ENCODE data around the gene SEMA3A. TPM values are rescaled to one million over a fixed set of nuclear protein-coding genes. Genes with fewer than 3 reads are reported as not detected.
"Not testable (repeated sequence)": the region's sequence is repeated elsewhere in the genome, so short reads cannot be mapped to it uniquely, and the experiment has no call there.

Gene SEMA3A
- total RNA-seq, 1 experiment from 2014 or later: 6.3 TPM

DNA sequence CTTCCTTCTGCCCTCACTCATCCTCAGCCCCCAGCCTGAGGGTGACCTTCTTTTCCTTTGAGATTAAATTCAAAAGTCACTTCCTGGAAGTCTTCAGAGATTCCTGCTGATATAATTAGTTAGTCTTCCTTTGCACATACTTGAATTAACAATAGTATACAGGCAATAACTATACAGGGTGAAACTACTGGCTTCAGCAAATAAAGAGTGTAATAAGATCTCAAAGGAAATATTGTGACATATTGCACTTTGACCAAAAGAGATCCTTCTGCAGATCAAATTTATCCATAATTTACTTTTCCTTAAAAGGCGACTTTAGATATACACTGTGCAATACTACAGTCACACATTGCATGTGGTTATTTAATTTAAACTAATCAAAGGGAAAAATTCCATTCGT lies 123.8 kb downstream of the SEMA3A start:
- Histone ChIP-seq H3K27me3 (ENCODE audit: insufficient read depth, low read depth) (no peaks in the 10 kb centered on the region), H3K9me3 (ENCODE audit: insufficient read depth, low read depth) (no peaks in the 10 kb centered on the region), H2AFZ (no peak overlapping the region), H3K36me3 (ENCODE audit: low read depth) (no peaks in the 10 kb centered on the region), H3K79me2 (ENCODE audit: low read depth) (no peaks in the 10 kb centered on the region), H3K9me2 (ENCODE audit: insufficient read depth) (no peaks in the 10 kb centered on the region), H3K4me2 (no peak overlapping the region), H3K27ac (no peak overlapping the region), H3K4me3 (no peak overlapping the region), H3K4me1 (replicated peaks; ENCODE audit: insufficient read depth) (no peaks in the 10 kb centered on the region), H4K20me1 (ENCODE audit: insufficient read depth) (no peaks in the 10 kb centered on the region), H3F3A (ENCODE audit: insufficient read depth, low read depth) (no peaks in the 10 kb centered on the region)
- DNase-seq: peak in 1 of 2 experiments; percentile 39
- ChIA-PET CTCF (no interaction called here), POLR2A (ENCODE audit: unreplicated experiment) (no interaction called here)
- TF ChIP-seq EZH2 (IDR thresholded peaks at IDR 0.05; ENCODE audit: low read depth): no peak
- TF ChIP-seq, protein P1, sequence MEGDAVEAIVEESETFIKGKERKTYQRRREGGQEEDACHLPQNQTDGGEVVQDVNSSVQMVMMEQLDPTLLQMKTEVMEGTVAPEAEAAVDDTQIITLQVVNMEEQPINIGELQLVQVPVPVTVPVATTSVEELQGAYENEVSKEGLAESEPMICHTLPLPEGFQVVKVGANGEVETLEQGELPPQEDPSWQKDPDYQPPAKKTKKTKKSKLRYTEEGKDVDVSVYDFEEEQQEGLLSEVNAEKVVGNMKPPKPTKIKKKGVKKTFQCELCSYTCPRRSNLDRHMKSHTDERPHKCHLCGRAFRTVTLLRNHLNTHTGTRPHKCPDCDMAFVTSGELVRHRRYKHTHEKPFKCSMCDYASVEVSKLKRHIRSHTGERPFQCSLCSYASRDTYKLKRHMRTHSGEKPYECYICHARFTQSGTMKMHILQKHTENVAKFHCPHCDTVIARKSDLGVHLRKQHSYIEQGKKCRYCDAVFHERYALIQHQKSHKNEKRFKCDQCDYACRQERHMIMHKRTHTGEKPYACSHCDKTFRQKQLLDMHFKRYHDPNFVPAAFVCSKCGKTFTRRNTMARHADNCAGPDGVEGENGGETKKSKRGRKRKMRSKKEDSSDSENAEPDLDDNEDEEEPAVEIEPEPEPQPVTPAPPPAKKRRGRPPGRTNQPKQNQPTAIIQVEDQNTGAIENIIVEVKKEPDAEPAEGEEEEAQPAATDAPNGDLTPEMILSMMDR (conservative IDR thresholded peaks at IDR 0.05): no peak
- no TSS peak for BruUV-seq (replicated peaks)
- intact Hi-C loops (cut with micrococcal nuclease; ENCODE audit: unreplicated experiment): no loop called here

- Histone ChIP-seq H4K20me1 (ENCODE audit: insufficient read depth) (no peaks in the 10 kb centered on the region), H3K4me1 (replicated peaks; ENCODE audit: insufficient read depth) (no peaks in the 10 kb centered on the region), H3K4me2 (no peak overlapping the region), H2AFZ (no peak overlapping the region), H3K27ac (no peak overlapping the region), H3F3A (ENCODE audit: insufficient read depth, low read depth) (no peaks in the 10 kb centered on the region), H3K9me2 (ENCODE audit: insufficient read depth) (no peaks in the 10 kb centered on the region), H3K79me2 (ENCODE audit: low read depth) (no peaks in the 10 kb centered on the region), H3K27me3 (ENCODE audit: insufficient read depth, low read depth) (no peaks in the 10 kb centered on the region), H3K4me3 (no peak overlapping the region), H3K36me3 (ENCODE audit: low read depth) (no peaks in the 10 kb centered on the region), H3K9me3 (ENCODE audit: insufficient read depth, low read depth) (no peaks in the 10 kb centered on the region)
- no peak for DNase-seq
- TF ChIP-seq, protein P1 (conservative IDR thresholded peaks at IDR 0.05): no peak
- TF ChIP-seq EZH2 (IDR thresholded peaks at IDR 0.05; ENCODE audit: low read depth): no peak
- POLR2A ChIA-PET (ENCODE audit: unreplicated experiment): no interaction called here
- CTCF ChIA-PET: no interaction called here
- intact Hi-C loops (cut with micrococcal nuclease; ENCODE audit: unreplicated experiment): no loop called here
- no TSS peak for BruUV-seq (replicated peaks)
Observed at GRCh38 chr7:84069999-84070500, 124.5 kb downstream of the SEMA3A start.

DNA sequence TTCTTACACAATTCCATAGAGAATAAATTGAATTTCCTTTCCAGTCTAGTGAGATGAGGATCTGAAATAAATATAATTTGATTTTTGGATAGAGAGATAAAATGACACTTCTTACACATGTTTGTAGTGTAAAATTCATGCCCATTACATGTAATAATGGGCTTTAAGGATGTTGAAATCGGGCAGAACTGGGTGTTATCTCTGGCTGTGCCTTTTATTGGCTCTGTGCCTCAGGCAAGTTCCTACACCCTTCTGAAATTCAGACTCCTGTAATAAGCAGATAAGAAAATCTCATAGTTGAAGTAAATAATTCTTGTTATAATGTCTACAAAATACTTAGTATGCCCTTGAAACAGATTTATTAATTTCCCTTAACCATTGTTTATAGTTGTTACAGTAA lies 125.6 kb downstream of the SEMA3A start:
- no peak overlapping the region for H3K27ac ChIP-seq
- H3K4me1 ChIP-seq (replicated peaks; ENCODE audit: insufficient read depth): no peaks in the 10 kb centered on the region
- BruUV-seq (replicated peaks): no TSS peak
- no peaks in the 10 kb centered on the region for H4K20me1 ChIP-seq (ENCODE audit: insufficient read depth)
- H3K79me2 ChIP-seq (ENCODE audit: low read depth): no peaks in the 10 kb centered on the region
- CTCF ChIA-PET: no interaction called here
- no peak overlapping the region for H2AFZ ChIP-seq
- no peaks in the 10 kb centered on the region for H3K9me3 ChIP-seq (ENCODE audit: insufficient read depth, low read depth)
- H3K9me2 ChIP-seq (ENCODE audit: insufficient read depth): no peaks in the 10 kb centered on the region
- no peaks in the 10 kb centered on the region for H3F3A ChIP-seq (ENCODE audit: insufficient read depth, low read depth)
- no peak for DNase-seq
- H3K27me3 ChIP-seq (ENCODE audit: insufficient read depth, low read depth): no peaks in the 10 kb centered on the region
- TF ChIP-seq, protein P1 (conservative IDR thresholded peaks at IDR 0.05): no peak
- no peak for TF ChIP-seq EZH2 (IDR thresholded peaks at IDR 0.05; ENCODE audit: low read depth)
- no peak overlapping the region for H3K4me2 ChIP-seq
- H3K36me3 ChIP-seq (ENCODE audit: low read depth): no peaks in the 10 kb centered on the region
- POLR2A ChIA-PET (ENCODE audit: unreplicated experiment): no interaction called here
- intact Hi-C loops (cut with micrococcal nuclease; ENCODE audit: unreplicated experiment): no loop called here
- H3K4me3 ChIP-seq: no peak overlapping the region

DNA sequence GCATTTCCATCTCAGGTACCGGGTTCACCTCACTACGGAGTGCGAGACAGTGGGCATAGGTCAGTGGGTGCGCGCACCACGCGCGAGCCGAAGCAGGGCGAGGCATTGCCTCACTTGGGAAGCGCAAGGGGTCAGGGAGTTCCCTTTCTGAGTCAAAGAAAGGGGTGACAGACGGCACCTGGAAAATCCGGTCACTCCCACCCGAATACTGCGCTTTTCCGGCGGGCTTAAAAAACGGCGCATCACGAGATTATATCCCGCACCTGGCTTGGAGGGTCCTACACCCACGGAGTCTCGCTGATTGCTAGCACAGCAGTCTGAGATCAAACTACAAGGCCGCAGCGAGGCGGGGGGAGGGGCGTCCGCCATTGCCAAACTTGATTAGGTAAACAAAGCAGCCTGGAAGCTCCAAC lies 132.1 kb downstream of the SEMA3A start:
- H3F3A ChIP-seq (ENCODE audit: insufficient read depth, low read depth); DNase-seq; H3K9me3 ChIP-seq (ENCODE audit: insufficient read depth, low read depth); H3K9me2 ChIP-seq (ENCODE audit: insufficient read depth); H3K4me3 ChIP-seq; CTCF ChIA-PET; H3K79me2 ChIP-seq (ENCODE audit: low read depth); H3K36me3 ChIP-seq (ENCODE audit: low read depth); H4K20me1 ChIP-seq (ENCODE audit: insufficient read depth); H3K27me3 ChIP-seq (ENCODE audit: insufficient read depth, low read depth); H3K27ac ChIP-seq; POLR2A ChIA-PET (ENCODE audit: unreplicated experiment); H3K4me2 ChIP-seq; BruUV-seq (replicated peaks); H2AFZ ChIP-seq; intact Hi-C loops (cut with micrococcal nuclease; ENCODE audit: unreplicated experiment): not testable (repeated sequence)
- H3K4me1 ChIP-seq (replicated peaks; ENCODE audit: insufficient read depth): peaks cover 16% of the 10 kb centered on the region

Measured in PC-9 (cell line).